Muscle of back (tissue), 13 donors: ENCODE results near the gene EMC10. TPM values are rescaled to one million over a fixed set of nuclear protein-coding genes. Genes with fewer than 3 reads are reported as not detected.
"Not testable (repeated sequence)": the region's sequence is repeated elsewhere in the genome, so short reads cannot be mapped to it uniquely, and the experiment has no call there.

ENCODE experiments used
- DNase-seq, 3 donors: peaks; one replicate each; pipeline versions ENCODE4 v3.0.0 to v3.0.0-alpha.2; 2013
- long read RNA-seq, 9 donors: transcript quantifications; one replicate each; lab custom pipeline, GENCODE V29; 2026
- polyA plus RNA-seq, 10 donors: library from polyadenylated mRNA; unstranded; fragments of 120-200 nt; gene quantifications; one replicate each; pipeline ENCODE4 v1.2.1, GENCODE V29; 2013; ENCODE audit not compliant: insufficient read length in 10 of 10

Gene EMC10
- 100 to 1,000 TPM in 3 of 10 donors, 10 to 100 TPM in 7; 64.7 to 133 (median 91.9) TPM for polyA plus RNA-seq
- long read RNA-seq, donor 1, full-length matches to known transcripts: 12 of 18 reads
- long read RNA-seq, donor 1, partial matches to known transcripts: 6 of 18 reads
- long read RNA-seq, donor 1, other reads (novel, unspliced or antisense): 0 of 18 reads
- long read RNA-seq, donor 2, full-length matches to known transcripts: 7 of 7 reads
- long read RNA-seq, donor 2, partial matches to known transcripts: 0 of 7 reads
- long read RNA-seq, donor 2, other reads (novel, unspliced or antisense): 0 of 7 reads
- long read RNA-seq, donor 3: 0 reads
- long read RNA-seq, donor 4, full-length matches to known transcripts: 13 of 13 reads
- long read RNA-seq, donor 4, partial matches to known transcripts: 0 of 13 reads
- long read RNA-seq, donor 4, other reads (novel, unspliced or antisense): 0 of 13 reads
- long read RNA-seq, donor 5, full-length matches to known transcripts: 4 of 89 reads
- long read RNA-seq, donor 5, partial matches to known transcripts: 5 of 89 reads
- long read RNA-seq, donor 5, other reads (novel, unspliced or antisense): 80 of 89 reads
- long read RNA-seq, donor 6, full-length matches to known transcripts: 10 of 10 reads
- long read RNA-seq, donor 6, partial matches to known transcripts: 0 of 10 reads
- long read RNA-seq, donor 6, other reads (novel, unspliced or antisense): 0 of 10 reads
- long read RNA-seq, donor 7, full-length matches to known transcripts: 7 of 51 reads
- long read RNA-seq, donor 7, partial matches to known transcripts: 19 of 51 reads
- long read RNA-seq, donor 7, other reads (novel, unspliced or antisense): 25 of 51 reads
- long read RNA-seq, donor 8, full-length matches to known transcripts: 9 of 14 reads
- long read RNA-seq, donor 8, partial matches to known transcripts: 5 of 14 reads
- long read RNA-seq, donor 8, other reads (novel, unspliced or antisense): 0 of 14 reads
- long read RNA-seq, donor 9, full-length matches to known transcripts: 2 of 15 reads
- long read RNA-seq, donor 9, partial matches to known transcripts: 13 of 15 reads
- long read RNA-seq, donor 9, other reads (novel, unspliced or antisense): 0 of 15 reads

DNA sequence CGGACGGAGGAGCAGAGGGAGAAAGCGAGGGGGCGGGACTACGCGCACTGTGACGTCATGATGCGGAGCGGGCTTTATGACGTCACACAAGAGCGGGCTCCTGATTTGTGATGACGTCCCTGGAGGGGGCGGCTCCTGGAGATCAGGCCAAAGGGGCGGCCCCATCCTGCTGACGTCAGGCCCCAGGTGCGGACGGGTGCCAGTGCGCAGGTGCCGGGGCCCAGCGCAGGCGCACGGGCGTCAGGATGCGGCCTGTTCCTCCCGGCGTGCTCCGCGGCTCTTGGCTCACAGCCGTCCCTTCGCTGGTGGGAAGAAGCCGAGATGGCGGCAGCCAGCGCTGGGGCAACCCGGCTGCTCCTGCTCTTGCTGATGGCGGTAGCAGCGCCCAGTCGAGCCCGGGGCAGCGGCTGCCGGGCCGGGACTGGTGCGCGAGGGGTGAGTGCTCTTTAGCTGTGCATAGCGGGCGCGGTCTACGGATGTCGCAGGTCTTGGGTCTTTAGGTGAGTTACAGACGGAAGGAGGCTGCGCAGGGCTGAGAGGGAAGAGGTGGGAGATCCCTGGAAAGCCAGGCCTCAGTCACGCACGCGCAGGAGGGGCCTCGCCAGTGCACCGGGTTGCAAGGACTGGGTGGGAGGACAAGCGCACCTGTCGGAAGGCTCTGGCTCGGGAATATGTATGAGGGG lies at the start of gene EMC10, which contains the start of gene GARIN5A:
TSS of gene EMC10 (plus strand) at position 284 of the 683 bp plus-strand sequence. CDS start at position 322, 38 bp downstream.
TSS of gene GARIN5A (minus strand) at position 625 of the 683 bp plus-strand sequence. CDS start at position 165, 460 bp downstream.
- peak; percentile 91 to 97 (median 94) for DNase-seq

GRCh38 chr19:50427318-50427925 lies 48.9 kb upstream of the EMC10 start:
- DNase-seq: no peak

DNA sequence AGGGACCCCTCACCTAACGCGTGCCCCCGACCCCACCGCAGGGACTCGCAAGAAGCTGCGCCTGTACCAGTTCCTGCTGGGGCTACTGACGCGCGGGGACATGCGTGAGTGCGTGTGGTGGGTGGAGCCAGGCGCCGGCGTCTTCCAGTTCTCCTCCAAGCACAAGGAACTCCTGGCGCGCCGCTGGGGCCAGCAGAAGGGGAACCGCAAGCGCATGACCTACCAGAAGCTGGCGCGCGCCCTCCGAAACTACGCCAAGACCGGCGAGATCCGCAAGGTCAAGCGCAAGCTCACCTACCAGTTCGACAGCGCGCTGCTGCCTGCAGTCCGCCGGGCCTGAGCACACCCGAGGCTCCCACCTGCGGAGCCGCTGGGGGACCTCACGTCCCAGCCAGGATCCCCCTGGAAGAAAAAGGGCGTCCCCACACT lies 48.3 kb upstream of the EMC10 start:
- peak; percentile 65 to 95 (median 86) for DNase-seq

- no peak for DNase-seq
Observed at GRCh38 chr19:50428772-50429463, 47.4 kb upstream of the EMC10 start.

DNA sequence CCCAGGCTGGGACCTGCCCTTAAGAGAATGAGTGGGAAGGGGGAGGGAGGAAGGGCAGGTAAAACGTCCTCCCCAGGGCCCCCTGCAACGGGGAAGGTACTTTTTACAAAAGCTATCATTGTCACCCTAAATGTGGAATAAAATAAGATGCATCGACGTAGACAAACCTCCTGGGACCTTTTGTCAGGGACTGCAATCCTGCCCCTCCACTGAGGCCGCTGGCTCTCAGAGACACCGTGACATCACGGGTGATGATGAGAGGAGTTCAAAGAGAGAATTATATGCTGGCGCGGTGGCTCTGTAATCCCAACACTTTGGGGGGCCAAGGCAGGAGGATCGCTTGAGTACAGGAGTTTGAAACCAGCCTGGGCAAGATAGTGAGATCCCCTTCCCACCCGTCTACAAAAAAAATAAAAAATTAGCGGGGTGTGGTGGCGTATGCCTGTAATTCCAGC lies 45.4 kb upstream of the EMC10 start:
- no peak for DNase-seq

GRCh38 chr19:50431343-50432220 lies 44.7 kb upstream of the EMC10 start:
- peak; percentile 80 to 95 (median 91) for DNase-seq

DNA sequence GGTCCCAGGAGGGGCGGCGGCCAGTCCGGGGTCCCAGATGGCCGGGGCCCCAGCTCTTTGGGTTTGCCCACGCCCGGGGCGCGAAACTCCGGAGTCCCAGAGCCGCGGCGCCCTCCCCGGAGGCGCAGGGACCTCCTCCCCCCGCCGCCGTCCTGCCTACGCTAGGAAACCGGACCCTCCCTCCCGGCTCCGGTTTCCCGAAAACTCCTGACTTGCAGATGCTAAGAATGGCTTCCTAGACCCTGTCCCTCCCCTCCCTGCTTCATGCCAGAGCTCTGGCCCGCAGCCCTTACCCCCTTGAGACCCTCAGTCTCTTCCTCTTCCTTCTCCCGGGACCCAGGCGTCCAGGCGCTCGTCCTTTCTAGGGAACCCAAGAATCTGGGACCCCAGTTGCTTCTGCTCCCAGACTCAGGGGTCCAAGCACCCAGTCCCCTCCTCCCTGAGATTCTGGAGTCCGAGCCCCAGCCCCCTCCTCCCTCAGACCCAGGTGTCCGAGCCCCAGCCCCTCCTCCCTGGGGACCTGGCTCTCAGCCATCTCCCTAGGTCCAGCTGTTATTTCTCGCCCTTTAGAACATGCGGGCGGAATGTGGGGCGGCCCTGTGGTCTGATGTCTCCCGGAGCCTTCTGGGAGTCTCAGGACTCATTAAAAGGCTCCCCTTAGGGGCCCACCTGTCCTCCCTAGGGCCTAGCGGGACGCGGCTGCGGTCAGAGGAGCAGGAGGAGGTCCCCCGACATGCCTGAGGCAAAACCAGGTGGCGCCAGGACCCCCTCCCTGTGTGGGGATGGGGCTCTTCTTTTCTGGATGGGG lies 43.9 kb upstream of the EMC10 start, which contains the start of gene MYBPC2:
TSS of gene MYBPC2 (plus strand) at position 672 of the 808 bp plus-strand sequence. CDS start at position 734, 62 bp downstream.
- DNase-seq: peak; percentile 54 to 80 (median 64)

DNA sequence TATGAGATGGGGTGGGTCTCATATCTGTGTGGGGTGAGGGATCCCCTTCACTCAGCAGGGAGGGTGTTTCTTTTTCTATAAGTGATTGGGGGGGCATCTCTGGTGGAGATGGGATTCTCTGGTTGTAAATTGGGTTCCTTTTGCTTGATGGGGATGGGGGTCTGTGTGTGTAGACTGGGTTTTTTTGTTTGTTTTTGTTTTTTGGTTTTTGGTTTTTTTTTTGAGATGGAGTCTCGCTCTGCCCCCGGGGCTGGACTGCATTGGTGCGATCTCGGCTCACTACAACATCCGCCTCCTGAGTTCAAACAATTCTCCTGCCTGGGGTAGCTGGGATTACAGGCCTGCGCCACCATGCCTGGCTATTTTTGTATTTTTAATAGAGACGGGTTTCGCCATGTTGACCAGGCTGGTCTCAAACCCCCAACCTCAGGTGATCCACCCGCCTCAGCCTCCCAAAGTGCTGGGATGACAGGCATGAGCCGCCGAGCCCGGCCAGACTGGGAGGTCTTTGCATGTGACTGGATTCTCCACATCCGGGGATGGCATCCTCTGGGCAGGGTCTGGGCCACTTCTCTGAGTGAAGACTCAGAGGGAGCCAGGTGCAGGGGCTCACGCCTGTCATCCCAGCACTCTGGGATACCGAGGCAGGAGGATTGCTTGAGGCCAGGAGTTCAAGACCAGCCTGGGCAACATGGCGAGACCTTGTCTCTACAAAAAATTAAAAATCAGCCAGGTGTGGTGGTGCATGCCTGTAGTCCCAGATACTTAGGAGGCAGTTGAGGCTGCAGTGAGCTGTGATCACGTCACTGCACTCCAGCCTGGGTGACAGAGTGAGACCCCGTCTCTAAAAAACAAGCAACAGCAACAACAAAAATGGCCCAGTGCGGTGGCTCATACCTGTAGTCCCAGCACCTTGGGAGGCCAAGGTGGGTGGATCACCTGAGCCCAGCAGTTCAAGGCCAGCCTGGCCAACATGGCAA lies 42.8 kb upstream of the EMC10 start:
- no peak for DNase-seq

DNA sequence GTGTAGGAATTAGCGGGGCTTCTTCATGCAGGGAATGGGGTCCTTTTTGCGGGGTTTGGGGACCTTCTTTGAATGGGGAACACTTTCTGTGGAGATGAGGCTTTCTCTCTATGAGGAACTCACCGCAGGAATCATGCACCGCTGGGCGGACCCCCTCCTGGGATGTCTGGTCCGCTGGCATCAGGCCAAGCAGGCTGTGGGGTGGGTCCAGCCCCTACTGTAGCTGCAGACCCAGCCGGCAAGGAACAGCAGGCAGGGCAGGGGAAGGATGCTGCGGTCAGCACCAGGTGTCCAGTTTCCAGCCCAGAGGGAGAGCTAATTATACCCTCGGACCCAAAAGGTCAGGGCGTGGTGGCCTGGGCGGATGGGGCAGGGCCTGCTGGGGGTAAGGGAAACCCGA lies 41.8 kb upstream of the EMC10 start:
- no peak for DNase-seq

- no peak for DNase-seq
Observed at GRCh38 chr19:50435221-50435620, 41.1 kb upstream of the EMC10 start.

- DNase-seq: no peak
Observed at GRCh38 chr19:50435627-50436026, 40.7 kb upstream of the EMC10 start.

DNA sequence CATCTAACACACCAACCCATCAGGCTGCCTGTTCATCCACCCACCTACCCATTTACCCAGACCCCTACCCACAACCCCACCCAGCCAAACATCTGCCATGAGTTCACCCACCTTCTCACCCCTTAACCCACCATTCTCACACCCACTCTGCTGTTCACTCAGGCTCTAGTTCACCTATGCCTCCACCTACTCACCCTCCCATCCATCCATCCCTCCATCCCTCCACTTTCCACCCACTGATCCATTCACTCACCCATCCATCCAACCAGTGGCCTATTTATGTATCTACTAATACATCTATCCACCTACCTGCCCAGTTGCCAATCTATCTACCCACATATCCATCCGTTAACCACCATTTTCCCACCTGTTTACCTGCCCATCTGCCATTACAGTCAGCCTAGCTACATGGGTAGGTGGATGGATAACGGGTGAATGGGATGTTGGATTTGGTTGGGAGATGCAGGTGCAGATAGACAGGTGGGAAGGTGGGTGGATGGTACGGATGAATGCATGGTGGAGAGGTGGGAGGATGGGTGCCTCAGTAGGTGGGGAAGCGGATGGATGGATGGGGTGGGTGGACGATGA lies 38.4 kb upstream of the EMC10 start:
- DNase-seq: no peak

DNA sequence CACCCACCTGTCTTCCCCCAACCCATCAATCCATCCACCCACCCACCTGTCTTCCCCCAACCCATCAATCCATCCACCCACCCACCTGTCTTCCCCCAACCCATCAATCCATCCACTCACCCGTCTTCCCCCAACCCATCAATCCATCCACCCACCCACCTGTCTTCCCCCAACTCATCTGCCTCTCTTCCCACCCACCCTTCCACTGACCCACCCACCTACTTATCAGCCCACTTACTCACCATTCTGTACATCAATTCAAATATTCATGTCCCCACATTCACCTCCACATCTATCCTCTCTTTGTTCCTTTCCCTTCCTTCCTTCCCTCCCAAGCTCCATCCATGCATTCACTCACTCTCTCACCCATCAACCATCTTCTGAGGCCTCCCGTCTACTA lies 37.2 kb upstream of the EMC10 start:
- DNase-seq: not testable (repeated sequence)

DNA sequence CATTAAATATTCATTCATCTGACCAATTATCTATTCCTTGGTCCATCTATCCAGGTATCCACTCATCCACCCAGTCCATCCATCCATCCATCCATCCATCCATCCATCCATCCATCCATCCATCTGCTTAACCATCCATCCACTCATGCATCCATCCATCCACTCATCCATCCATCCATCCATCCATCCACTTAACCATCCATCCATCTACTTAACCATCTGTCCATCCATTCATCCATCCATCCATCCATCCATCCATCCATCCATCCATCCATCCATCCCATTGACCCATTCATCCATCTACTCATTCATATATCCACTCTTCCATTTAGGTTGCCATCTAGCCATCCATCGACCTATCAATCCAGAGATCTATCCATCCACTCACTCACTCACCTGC lies 32.2 kb upstream of the EMC10 start:
- DNase-seq: no peak

DNA sequence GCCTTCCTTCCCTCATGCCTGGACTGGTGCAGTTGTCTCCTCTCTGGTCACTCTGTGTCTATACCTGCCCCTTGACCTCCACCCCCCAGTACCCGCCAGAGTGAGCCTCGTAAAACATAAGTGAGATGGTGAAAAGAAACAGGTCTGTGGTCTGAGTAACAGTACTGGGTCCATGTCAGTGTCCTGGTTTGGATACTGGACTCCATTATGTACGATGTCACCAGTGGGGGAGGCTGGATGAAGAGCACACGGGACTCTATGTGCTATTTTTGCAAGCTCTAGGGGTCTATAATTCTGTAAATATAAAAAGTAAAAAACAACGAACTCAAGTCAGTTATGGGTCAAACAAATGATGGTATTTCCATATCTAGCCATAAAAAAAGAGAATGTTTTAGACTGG lies 29.3 kb upstream of the EMC10 start:
- no peak for DNase-seq

- DNase-seq: no peak
Observed at GRCh38 chr19:50447750-50448149, 28.6 kb upstream of the EMC10 start.
